Neural cell (in vitro differentiated cells): ENCODE measurements around the gene EHMT1. TPM values are rescaled to one million over a fixed set of nuclear protein-coding genes. Genes with fewer than 3 reads are reported as not detected.
A peak's percentile ranks its signal among the peaks of the same experiment; 100 is the strongest.

Source experiments
- H2AFZ ChIP-seq: fragments of 200-600, 300-800 bp; sonication (generic), shearing (Covaris generic); 2 replicates; pipeline ENCODE4 v1.6.0; 2014; ENCODE audit warnings: low read depth, mild to moderate bottlenecking, antibody characterized with exemption, low read length, moderate library complexity
- H3F3A ChIP-seq: fragments of 200-600 bp; shearing (Covaris generic); 2 replicates; pipeline ENCODE4 v1.6.1; 2016; ENCODE audit warnings: mild to moderate bottlenecking, moderate library complexity, mixed read lengths, antibody characterized with exemption, low read length; ENCODE audit not compliant: insufficient read depth, poor library complexity, severe bottlenecking
- H3K27ac ChIP-seq: fragments of 200-600, 300-800 bp; sonication (generic), shearing (Covaris generic); 2 replicates; pipeline ENCODE4 v1.5.1; 2014; ENCODE audit warnings: mild to moderate bottlenecking, low read length, moderate library complexity
- H3K27me3 ChIP-seq: fragments of 300-800, 200-600 bp; sonication (generic), shearing (Covaris generic); 2 replicates; pipeline ENCODE4 v1.6.0; 2014; ENCODE audit warnings: mild to moderate bottlenecking, low read depth, low read length, moderate library complexity; ENCODE audit not compliant: insufficient read depth
- H3K36me3 ChIP-seq: fragments of 300-800, 200-600 bp; sonication (generic), shearing (Covaris generic); 2 replicates; pipeline ENCODE4 v1.5.1; 2014; ENCODE audit warnings: mild to moderate bottlenecking, antibody characterized with exemption, low read length, moderate library complexity; ENCODE audit not compliant: insufficient read depth
- H3K4me2 ChIP-seq: fragments of 300-800, 200-600 bp; sonication (generic), shearing (Covaris generic); 2 replicates; pipeline ENCODE4 v1.6.0; 2014; ENCODE audit warnings: mild to moderate bottlenecking, low read length
- H3K4me3 ChIP-seq: fragments of 300-800, 200-600 bp; sonication (generic), shearing (Covaris generic); 2 replicates; pipeline ENCODE4 v1.5.1; 2014; ENCODE audit warnings: mild to moderate bottlenecking, low read length, moderate library complexity
- H3K79me2 ChIP-seq: fragments of 200-600 bp; shearing (Covaris generic); replicated peaks from 2 replicates; pipeline ENCODE4 v1.6.0; 2014; ENCODE audit warnings: mild to moderate bottlenecking, low read length, moderate library complexity; ENCODE audit not compliant: insufficient read depth
- H3K9ac ChIP-seq: fragments of 300-800, 200-600 bp; sonication (generic), shearing (Covaris generic); 2 replicates; pipeline ENCODE4 v1.6.1; 2016; ENCODE audit warnings: mild to moderate bottlenecking, low read length, mixed read lengths
- H3K9me2 ChIP-seq: fragments of 200-600 bp; shearing (Covaris generic); 2 replicates; pipeline ENCODE4 v1.6.1; 2016; ENCODE audit warnings: mild to moderate bottlenecking, low read length, mixed read lengths; ENCODE audit not compliant: insufficient read depth
- H3K9me3 ChIP-seq: fragments of 200-600, 300-800 bp; sonication (generic), shearing (Covaris generic); 2 replicates; pipeline ENCODE4 v1.6.1; 2016; ENCODE audit warnings: mild to moderate bottlenecking, mixed run types, low read length, moderate library complexity, mixed read lengths
- H4K20me1 ChIP-seq: fragments of 200-600 bp; shearing (Covaris generic); 2 replicates; pipeline ENCODE4 v1.6.1; 2016; ENCODE audit warnings: mild to moderate bottlenecking, mixed run types; ENCODE audit not compliant: insufficient read depth
- EP300 ChIP-seq: fragments of 450-650 bp; conservative IDR thresholded peaks from 2 replicates; pipeline ENCODE4 v1.6.1; 2014; ENCODE audit warnings: antibody characterized with exemption, mild to moderate bottlenecking, moderate library complexity; ENCODE audit not compliant: poor library complexity, severe bottlenecking
- EZH2 ChIP-seq: fragments of 200-600, 300-800 bp; shearing (Covaris generic), sonication (generic); IDR thresholded peaks from 2 replicates; pipeline ENCODE4 v1.6.1; 2014; ENCODE audit warnings: antibody characterized with exemption, low read length, borderline replicate concordance, mild to moderate bottlenecking; ENCODE audit not compliant: insufficient read depth, poor library complexity, severe bottlenecking
- MXI1 ChIP-seq: fragments of 450-650 bp; conservative IDR thresholded peaks from 2 replicates; pipeline ENCODE4 v1.6.1; 2014; ENCODE audit warnings: antibody characterized with exemption, mild to moderate bottlenecking; ENCODE audit not compliant: poor library complexity, severe bottlenecking
- POLR2AphosphoS5 ChIP-seq: IDR thresholded peaks from 2 replicates; pipeline ENCODE4 v1.6.1; 2012
- RAD21 ChIP-seq: fragments of 450-650 bp; conservative IDR thresholded peaks from 2 replicates; pipeline ENCODE4 v1.6.1; 2014; ENCODE audit warnings: antibody characterized with exemption, mild to moderate bottlenecking, moderate library complexity
- REST ChIP-seq: IDR thresholded peaks from 2 replicates; pipeline ENCODE4 v1.6.1; 2012; ENCODE audit warnings: borderline replicate concordance
- SMC3 ChIP-seq: fragments of 450-650 bp; conservative IDR thresholded peaks from 2 replicates; pipeline ENCODE4 v1.6.1; 2014; ENCODE audit warnings: antibody characterized with exemption, mild to moderate bottlenecking, moderate library complexity; ENCODE audit not compliant: poor library complexity
- polyA plus RNA-seq: library from polyadenylated mRNA; depleted of rRNA; stranded (reverse); fragments of >200 nt; gene quantifications from 2 replicates; pipeline ENCODE4 v1.2.3, GENCODE V29; 2014

The EHMT1 gene
- polyA plus RNA-seq, 1 donor from 2014 or later: 53.0 TPM

GRCh38 chr9:137669261-137669672, 50.5 kb downstream of the EHMT1 start:
- Histone ChIP-seq H3K4me3 (no peak overlapping the region), H3K4me2 (no peak overlapping the region), H3K9me2 (no peaks in the 10 kb centered on the region), H3F3A (no peaks in the 10 kb centered on the region), H3K27ac (no peak overlapping the region), H4K20me1 (peaks cover 4% of the 10 kb centered on the region), H2AFZ (no peak overlapping the region), H3K27me3 (no peaks in the 10 kb centered on the region), H3K9me3 (no peaks in the 10 kb centered on the region), H3K36me3 (no peaks in the 10 kb centered on the region), H3K79me2 (peaks cover 46% of the 10 kb centered on the region), H3K9ac (no peak overlapping the region)
- TF ChIP-seq RAD21 (no peak), REST (no peak), EP300 (no peak), MXI1 (no peak)

GRCh38 chr9:137670391-137671195, 51.8 kb downstream of the EHMT1 start:
- H4K20me1 ChIP-seq: peaks cover 4% of the 10 kb centered on the region
- H3K9me3 ChIP-seq: no peaks in the 10 kb centered on the region
- peaks cover 48% of the 10 kb centered on the region for H3K79me2 ChIP-seq
- H3K36me3 ChIP-seq: no peaks in the 10 kb centered on the region
- H3K4me2 ChIP-seq: no peak overlapping the region
- H3K9ac ChIP-seq: no peak overlapping the region
- no peaks in the 10 kb centered on the region for H3F3A ChIP-seq
- H2AFZ ChIP-seq: no peak overlapping the region
- no peak for TF ChIP-seq POLR2AphosphoS5
- no peak for TF ChIP-seq SMC3
- no peak for TF ChIP-seq EZH2
- no peak for TF ChIP-seq RAD21
- TF ChIP-seq MXI1: no peak
- no peaks in the 10 kb centered on the region for H3K9me2 ChIP-seq
- H3K4me3 ChIP-seq: peak overlapping the region; percentile 16
- no peaks in the 10 kb centered on the region for H3K27me3 ChIP-seq
- H3K27ac ChIP-seq: no peak overlapping the region

GRCh38 chr9:137671196-137671538, 52.4 kb downstream of the EHMT1 start:
- Histone ChIP-seq H3K9me2 (no peaks in the 10 kb centered on the region), H3K9ac (no peak overlapping the region), H4K20me1 (peaks cover 4% of the 10 kb centered on the region), H3K4me2 (no peak overlapping the region), H3K9me3 (no peaks in the 10 kb centered on the region), H2AFZ (no peak overlapping the region), H3K36me3 (no peaks in the 10 kb centered on the region), H3K27me3 (no peaks in the 10 kb centered on the region), H3F3A (no peaks in the 10 kb centered on the region), H3K79me2 (peaks cover 45% of the 10 kb centered on the region), H3K27ac (no peak overlapping the region), H3K4me3 (no peak overlapping the region)
- no peak for TF ChIP-seq EZH2
